HepG2 (cell line): ENCODE data around the gene TNFSF12. TPM values are rescaled to one million over a fixed set of nuclear protein-coding genes. Genes with fewer than 3 reads are reported as not detected.
A peak's percentile ranks its signal among the peaks of the same experiment; 100 is the strongest.

Experiments used
- CTCF ChIP-seq: sonication (generic); formaldehyde crosslinking; IDR thresholded peaks from 2 replicates; pipeline ENCODE4 v1.5.0; 2020; ENCODE audit warnings: mild to moderate bottlenecking, missing genetic modification reagents, moderate library complexity
- HES4 ChIP-seq: sonication (generic); formaldehyde crosslinking; IDR thresholded peaks from 2 replicates; pipeline ENCODE4 v1.9.0; 2021; ENCODE audit warnings: mild to moderate bottlenecking, missing genetic modification reagents, borderline replicate concordance
- HMG20B ChIP-seq: conservative IDR thresholded peaks from 2 replicates; pipeline ENCODE4 v1.6.1; 2016; ENCODE audit warnings: missing genetic modification reagents, missing compliant biosample characterization
- HOXA3 ChIP-seq: sonication (generic); formaldehyde crosslinking; IDR thresholded peaks from 2 replicates; pipeline ENCODE4 v1.5.0; 2020; ENCODE audit warnings: missing genetic modification reagents
- IRF2 ChIP-seq: IDR thresholded peaks from 2 replicates; pipeline ENCODE4 v1.6.1; 2018; ENCODE audit warnings: missing genetic modification reagents, missing compliant biosample characterization
- KDM2A ChIP-seq: sonication (generic); formaldehyde crosslinking; IDR thresholded peaks from 2 replicates; pipeline ENCODE4 v1.4.0; 2020; ENCODE audit warnings: low read depth, missing genetic modification reagents, borderline replicate concordance
- NFATC3 ChIP-seq: sonication (generic); formaldehyde crosslinking; IDR thresholded peaks from 2 replicates; pipeline ENCODE4 v1.5.1; 2020; ENCODE audit warnings: mild to moderate bottlenecking, missing genetic modification reagents
- THRA ChIP-seq: sonication (generic); formaldehyde crosslinking; IDR thresholded peaks from 2 replicates; pipeline ENCODE4 v1.4.0; 2020; ENCODE audit warnings: missing genetic modification reagents, borderline replicate concordance
- ZBTB49 ChIP-seq: sonication (generic); formaldehyde crosslinking; IDR thresholded peaks from 2 replicates; pipeline ENCODE4 v1.4.0; 2020; ENCODE audit warnings: missing genetic modification reagents, borderline replicate concordance
- ZNF333 ChIP-seq: sonication (generic); formaldehyde crosslinking; IDR thresholded peaks from 2 replicates; pipeline ENCODE4 v1.4.0; 2020; ENCODE audit warnings: mild to moderate bottlenecking, missing genetic modification reagents, borderline replicate concordance
- ZNF687 ChIP-seq: sonication (generic); formaldehyde crosslinking; IDR thresholded peaks from 2 replicates; pipeline ENCODE4 v1.5.1; 2020; ENCODE audit warnings: mild to moderate bottlenecking, missing genetic modification reagents, moderate library complexity
- ZNF761 ChIP-seq: sonication (generic); formaldehyde crosslinking; conservative IDR thresholded peaks from 2 replicates; pipeline ENCODE4 v1.4.0; 2020; ENCODE audit warnings: mild to moderate bottlenecking, missing genetic modification reagents
- ZNF768 ChIP-seq: sonication (generic); formaldehyde crosslinking; IDR thresholded peaks from 2 replicates; pipeline ENCODE4 v1.4.0; 2020; ENCODE audit warnings: missing genetic modification reagents
- polyA plus RNA-seq, 8 experiments: library from polyadenylated mRNA; depleted of rRNA in 3 of 8; stranded (reverse) in 7 of 8; unstranded in 1 of 8; fragments of >200 nt; fragmentation: Illumina TruSeq in 4 of 8; extraction: Trizol in 4 of 8; gene quantifications; 2 replicates each; pipeline versions ENCODE4 v1.2.1 to v1.2.3, GENCODE V29; 2011 to 2016; ENCODE audit warnings: low read depth in 4 of 8, missing spikeins in 1 of 8, mixed read lengths in 1 of 8; ENCODE audit not compliant: insufficient read depth in 1 of 8
- total RNA-seq, 5 experiments: library from RNA; depleted of rRNA; stranded (reverse); fragments of >200 nt; fragmentation: Illumina TruSeq; extraction: Trizol; gene quantifications; 2 replicates each; pipeline ENCODE4 v1.2.3, GENCODE V29; 2016; ENCODE audit warnings: low read depth in 1 of 5

TNFSF12 gene
- total and polyA plus RNA-seq, 2 of the 13 experiments (the other 11 are each of a cell fraction or from before 2014, with no cell fraction given), result 0.93 to 7.2 TPM

- TF ChIP-seq KDM2A (CRISPR knock-in tag) (peak; percentile 47; the same call in 1 of the 2 replicates), NFATC3 (CRISPR knock-in tag) (no peak), ZNF333 (CRISPR knock-in tag) (no peak), ZNF761 (CRISPR knock-in tag) (no peak), HES4 (no peak), THRA (no peak), ZNF687 (peak; percentile 68), CTCF (CRISPR knock-in tag) (peak; percentile 15; the same call in 1 of the 2 replicates), IRF2 (CRISPR knock-in tag) (no peak), ZBTB49 (CRISPR knock-in tag) (no peak), ZNF768 (CRISPR knock-in tag) (peak; percentile 83; the same call in 1 of the 2 replicates), HMG20B (CRISPR knock-in tag) (no peak), HOXA3 (CRISPR knock-in tag) (peak; percentile 10; the same call in 1 of the 2 replicates)
Observed at GRCh38 chr17:7548585-7549400, at the start of gene TNFSF12 (continued).
